Panc1 (cell line): ENCODE data around the gene MALAT1. TPM values are rescaled to one million over a fixed set of nuclear protein-coding genes. Genes with fewer than 3 reads are reported as not detected.

Experiments
- ATAC-seq: fragments of 200-7000 bp; cut with Tn5 transposase; 2 replicates; pipeline ENCODE4 v1.9.1; 2020; ENCODE audit warnings: mild to moderate bottlenecking, moderate library complexity
- BruUV-seq: library from RNA; stranded (reverse); fragments of 400-500 nt; replicated peaks from 2 replicates; lab custom pipeline; 2021; lab: Mats Ljungman, UMichigan
- CTCF ChIA-PET: fragments of 300-600 bp; sonication (Branson Sonifier 250); formaldehyde crosslinking; loops from one replicate; lab custom pipeline; 2022; ENCODE audit warnings: antibody characterized with exemption; lab: Charles Lee
- POLR2A ChIA-PET: fragments of 300-600 bp; sonication (Branson Sonifier 250); formaldehyde crosslinking; loops from one replicate; lab custom pipeline; 2022; ENCODE audit warnings: antibody characterized with exemption; lab: Charles Lee
- DNase-seq: peaks from one replicate; pipeline ENCODE4 v3.0.0-alpha.2; 2010; ENCODE audit warnings: low read depth, low spot score
- H3K27ac ChIP-seq: 2 replicates; pipeline ENCODE4 v1.5.1; 2011; ENCODE audit warnings: mild to moderate bottlenecking, low read length, inconsistent platforms
- H3K27me3 ChIP-seq: fragments of 200-500 bp; sonication (Bioruptor generic); 2 replicates; pipeline ENCODE4 v1.6.0; 2014; ENCODE audit warnings: low read length, inconsistent platforms; ENCODE audit not compliant: control insufficient read depth, insufficient read depth
- H3K36me3 ChIP-seq: fragments of 200-500 bp; sonication (Bioruptor generic); 2 replicates; pipeline ENCODE4 v1.5.1; 2014; ENCODE audit warnings: inconsistent platforms, mild to moderate bottlenecking, low read length, moderate library complexity; ENCODE audit not compliant: control insufficient read depth, insufficient read depth
- H3K4me1 ChIP-seq: 2 replicates; pipeline ENCODE4 v1.5.1; 2011; ENCODE audit warnings: inconsistent platforms, mild to moderate bottlenecking, low read length, moderate library complexity; ENCODE audit not compliant: control insufficient read depth, insufficient read depth
- H3K4me3 ChIP-seq, 2 experiments: 2 replicates each; pipeline ENCODE4 v1.5.1; 2011 to 2012; ENCODE audit warnings: low read depth in 2 of 2, low read length in 2 of 2, mild to moderate bottlenecking in 2 of 2, inconsistent platforms in 1 of 2, moderate library complexity in 1 of 2
- H3K9me3 ChIP-seq: fragments of 200-500 bp; sonication (Bioruptor generic); 2 replicates; pipeline ENCODE4 v1.5.1; 2014; ENCODE audit warnings: low read depth, mild to moderate bottlenecking, inconsistent platforms, low read length, moderate library complexity; ENCODE audit not compliant: control insufficient read depth, insufficient read depth
- POLR2AphosphoS5 ChIP-seq: IDR thresholded peaks from 2 replicates; pipeline ENCODE4 v1.6.1; 2012; ENCODE audit warnings: mild to moderate bottlenecking, low read depth, low read length, moderate library complexity
- REST ChIP-seq, 2 experiments: IDR thresholded peaks; 2 replicates each; pipeline ENCODE4 v1.6.1; 2011 to 2012; ENCODE audit warnings: low read depth in 2 of 2, control low read depth in 1 of 2, low read length in 1 of 2, mild to moderate bottlenecking in 1 of 2, moderate library complexity in 1 of 2; ENCODE audit not compliant: insufficient read depth in 1 of 2
- TCF7L2 ChIP-seq: IDR thresholded peaks from 2 replicates; pipeline ENCODE4 v1.6.1; 2011; ENCODE audit warnings: mild to moderate bottlenecking, low read depth, low read length, inconsistent platforms
- in situ Hi-C: cut with HindIII; loops from 2 replicates; pipeline ENCODE4 v1.10.0; 2016; ENCODE audit warnings: low sequenced_read_pairs, low pct_unique_long_range_greater_than_20kb
- intact Hi-C: fragments of 100-400 bp; cut with micrococcal nuclease; formaldehyde crosslinking; loops from one replicate; pipeline ENCODE4 v1.10.0; 2022; ENCODE audit not compliant: unreplicated experiment
- total RNA-seq: library from RNA; stranded (reverse); gene quantifications from one replicate; pipeline ENCODE4 v1.2.1, GENCODE V29; 2021; ENCODE audit not compliant: unreplicated experiment

Gene MALAT1
- total RNA-seq, 1 experiment from 2014 or later: 13,645 TPM

- ChIA-PET POLR2A (interaction anchor here (0.6 to 8.5 kb wide), 11 partner anchors 5 to 887 kb away, joined by 3 to 250 read pairs (median 9); partner anchors contain the start of genes MALAT1 and NEAT1), CTCF (interaction anchor here (0.8 to 1.3 kb wide), 3 partner anchors 13 to 22 kb away, joined by 3 to 6 read pairs (median 5); no protein-coding TSS in a partner anchor)
- no peaks in the 10 kb centered on the region; the same call in 1 of the 2 replicates for H3K36me3 ChIP-seq
- 0 out of 2 replicates have a peak, but pooled peaks have one; percentile 9 for TF ChIP-seq POLR2AphosphoS5
- TF ChIP-seq REST (IDR thresholded peaks at IDR 0.05; ENCODE audit: insufficient read depth in 1 of 2, low read depth in 2 of 2, low read length in 1 of 2): no peak
- ATAC-seq: peak; percentile 6; the same call in 1 of the 2 replicates
- H3K4me1 ChIP-seq: peaks cover 89% of the 10 kb centered on the region
- H3K27me3 ChIP-seq: no peaks in the 10 kb centered on the region
- peak overlapping the region; percentile 100 for H3K27ac ChIP-seq
- no peak overlapping the region for H3K4me3 ChIP-seq
- H3K9me3 ChIP-seq: no peaks in the 10 kb centered on the region
- in situ Hi-C loops (no loop called here), intact Hi-C loops (no loop called here)
- BruUV-seq: no TSS peak
- no peak for DNase-seq
Measured at GRCh38 chr11:65492637-65493366, 6.0 kb upstream of the MALAT1 start.

GRCh38 chr11:65493367-65494176, 5.3 kb upstream of the MALAT1 start:
- no peaks in the 10 kb centered on the region for H3K9me3 ChIP-seq
- no TSS peak for BruUV-seq
- in situ Hi-C loops (no loop called here), intact Hi-C loops (no loop called here)
- POLR2A ChIA-PET: interaction anchor here (0.6 to 8.5 kb wide), 10 partner anchors 8 to 131 kb away, joined by 3 to 126 read pairs (median 6); partner anchors contain the start of gene NEAT1
- peak overlapping the region; percentile 100 for H3K27ac ChIP-seq
- no peak for DNase-seq
- H3K4me3 ChIP-seq: no peak overlapping the region
- TF ChIP-seq POLR2AphosphoS5 (peak; percentile 37), TCF7L2 (no peak)
- CTCF ChIA-PET: interaction anchor here (0.8 to 1.3 kb wide), 2 partner anchors 14 to 22 kb away, joined by 3 to 6 read pairs; no protein-coding TSS in a partner anchor
- no peaks in the 10 kb centered on the region for H3K27me3 ChIP-seq
- H3K36me3 ChIP-seq: no peaks in the 10 kb centered on the region; the same call in 1 of the 2 replicates
- peaks cover 89% of the 10 kb centered on the region for H3K4me1 ChIP-seq
- ATAC-seq: no peak
